ENCODE data around the gene AP4B1. TPM values are rescaled to one million over a fixed set of nuclear protein-coding genes. Genes with fewer than 3 reads are reported as not detected.

Gene AP4B1
- total RNA-seq, 2 experiments from 2014 or later, result 44.1 to 48.0 TPM

GRCh38 chr1:113946678-113947387 is 42.2 kb upstream of the AP4B1 start:
- Mint-ChIP-seq H3K9me3 (no peaks in the 10 kb centered on the region), H3K27ac (peak overlapping the region; percentile 89), H3K27me3 (no peaks in the 10 kb centered on the region), H3K4me3 (peak overlapping the region; percentile 89), H3K36me3 (ENCODE audit: low read depth) (peaks cover 51% of the 10 kb centered on the region), H3K4me1 (ENCODE audit: low read depth) (peaks cover 80% of the 10 kb centered on the region)
- Histone ChIP-seq H3K4me3 (ENCODE audit: low read length) (peak overlapping the region; percentile 24), H3K27me3 (ENCODE audit: control insufficient read depth in 1 of 2, insufficient read depth in 2 of 2, low read length in 2 of 2) (no peaks in the 10 kb centered on the region), H3K4me1 (ENCODE audit: insufficient read depth, low read length) (peaks cover 47% of the 10 kb centered on the region), H3K27ac (ENCODE audit: low read depth in 1 of 2, low read length in 2 of 2) (peak overlapping the region; percentile 66 to 77), H3K9me3 (ENCODE audit: control insufficient read depth in 1 of 2, insufficient read depth in 1 of 2, low read length in 2 of 2) (no peaks in the 10 kb centered on the region), H3K36me3 (ENCODE audit: insufficient read depth, low read length) (peaks cover 10% of the 10 kb centered on the region)
- intact Hi-C loops (cut with DNase I, micrococcal nuclease), result loop anchor here in 1 of 2 experiments (1.0 to 5.0 kb wide), 3 partner anchors 8 to 110 kb away; no protein-coding TSS in a partner anchor
- POLR2A ChIA-PET, result interaction anchor here (0.7 to 10.2 kb wide), 6 partner anchors 9 to 1328 kb away, joined by 3 to 245 read pairs (median 13); partner anchors contain the start of genes AP4B1, DCLRE1B, HIPK1 and RSBN1
- ATAC-seq (ENCODE audit: poor library complexity) (peak; percentile 27), DNase-seq (no peak)
- CTCF ChIA-PET, result interaction anchor here (0.5 to 5.7 kb wide), 9 partner anchors 9 to 874 kb away, joined by 3 to 56 read pairs (median 3); partner anchors contain the start of genes HIPK1 and LRIG2
- TF ChIP-seq, protein P1, sequence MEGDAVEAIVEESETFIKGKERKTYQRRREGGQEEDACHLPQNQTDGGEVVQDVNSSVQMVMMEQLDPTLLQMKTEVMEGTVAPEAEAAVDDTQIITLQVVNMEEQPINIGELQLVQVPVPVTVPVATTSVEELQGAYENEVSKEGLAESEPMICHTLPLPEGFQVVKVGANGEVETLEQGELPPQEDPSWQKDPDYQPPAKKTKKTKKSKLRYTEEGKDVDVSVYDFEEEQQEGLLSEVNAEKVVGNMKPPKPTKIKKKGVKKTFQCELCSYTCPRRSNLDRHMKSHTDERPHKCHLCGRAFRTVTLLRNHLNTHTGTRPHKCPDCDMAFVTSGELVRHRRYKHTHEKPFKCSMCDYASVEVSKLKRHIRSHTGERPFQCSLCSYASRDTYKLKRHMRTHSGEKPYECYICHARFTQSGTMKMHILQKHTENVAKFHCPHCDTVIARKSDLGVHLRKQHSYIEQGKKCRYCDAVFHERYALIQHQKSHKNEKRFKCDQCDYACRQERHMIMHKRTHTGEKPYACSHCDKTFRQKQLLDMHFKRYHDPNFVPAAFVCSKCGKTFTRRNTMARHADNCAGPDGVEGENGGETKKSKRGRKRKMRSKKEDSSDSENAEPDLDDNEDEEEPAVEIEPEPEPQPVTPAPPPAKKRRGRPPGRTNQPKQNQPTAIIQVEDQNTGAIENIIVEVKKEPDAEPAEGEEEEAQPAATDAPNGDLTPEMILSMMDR (IDR thresholded peaks at IDR 0.05), result no peak

GRCh38 chr1:113946112-113946511 is 41.5 kb upstream of the AP4B1 start:
- Histone ChIP-seq H3K27me3 (ENCODE audit: control insufficient read depth in 1 of 2, insufficient read depth in 2 of 2, low read length in 2 of 2) (no peaks in the 10 kb centered on the region), H3K27ac (ENCODE audit: low read depth in 1 of 2, low read length in 2 of 2) (peak overlapping the region; percentile 29 to 77), H3K4me1 (ENCODE audit: insufficient read depth, low read length) (peaks cover 47% of the 10 kb centered on the region), H3K9me3 (ENCODE audit: control insufficient read depth in 1 of 2, insufficient read depth in 1 of 2, low read length in 2 of 2) (no peaks in the 10 kb centered on the region), H3K4me3 (ENCODE audit: low read length) (no peak overlapping the region), H3K36me3 (ENCODE audit: insufficient read depth, low read length) (peaks cover 16% of the 10 kb centered on the region)
- POLR2A ChIA-PET, result interaction anchor here (1.4 to 10.2 kb wide), 6 partner anchors 10 to 134 kb away, joined by 5 to 245 read pairs (median 13); partner anchors contain the start of genes AP4B1, DCLRE1B, HIPK1 and RSBN1
- CTCF ChIA-PET, result interaction anchor here (1.2 to 5.7 kb wide), 6 partner anchors 8 to 47 kb away, joined by 3 to 56 read pairs (median 3); partner anchors contain the start of gene HIPK1
- Mint-ChIP-seq H3K4me1 (ENCODE audit: low read depth) (peaks cover 77% of the 10 kb centered on the region), H3K9me3 (no peaks in the 10 kb centered on the region), H3K27me3 (no peaks in the 10 kb centered on the region), H3K36me3 (ENCODE audit: low read depth) (peaks cover 49% of the 10 kb centered on the region), H3K27ac (peak overlapping the region; percentile 89), H3K4me3 (peak overlapping the region; percentile 89)
- DNase-seq, result peak in 3 of 14 experiments; percentile 27 to 36 (median 30)
- peak; percentile 45 for ATAC-seq (ENCODE audit: poor library complexity)
- TF ChIP-seq, protein P1 (IDR thresholded peaks at IDR 0.05), result no peak
- intact Hi-C loops (cut with DNase I, micrococcal nuclease), result loop anchor here in 1 of 2 experiments (2.0 to 5.0 kb wide), 2 partner anchors 15 to 109 kb away; no protein-coding TSS in a partner anchor

DNA sequence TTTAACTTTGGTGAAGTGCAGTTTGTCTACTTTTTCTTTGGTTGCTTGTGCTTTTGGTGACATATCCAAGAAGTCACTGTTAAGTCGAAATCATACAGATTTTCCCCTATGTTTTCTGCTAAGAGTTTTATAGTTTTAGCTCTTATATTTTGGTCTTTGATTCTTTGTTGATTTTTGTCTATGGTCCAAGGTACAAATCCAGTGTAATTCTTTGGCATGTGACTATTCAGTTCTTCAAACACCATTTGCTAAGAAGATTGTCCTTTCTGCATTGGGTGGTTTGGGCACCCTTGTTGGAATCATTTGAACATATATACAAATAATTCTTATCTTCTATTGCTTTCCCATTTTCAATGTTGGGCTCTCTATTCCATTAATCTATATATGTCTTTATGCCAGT is 40.7 kb upstream of the AP4B1 start:
- Mint-ChIP-seq H3K27ac (peak overlapping the region; percentile 89), H3K4me3 (no peak overlapping the region), H3K36me3 (ENCODE audit: low read depth) (peaks cover 56% of the 10 kb centered on the region), H3K4me1 (ENCODE audit: low read depth) (peaks cover 77% of the 10 kb centered on the region), H3K9me3 (no peaks in the 10 kb centered on the region), H3K27me3 (no peaks in the 10 kb centered on the region)
- Histone ChIP-seq H3K36me3 (ENCODE audit: insufficient read depth, low read length) (peaks cover 22% of the 10 kb centered on the region), H3K27ac (ENCODE audit: low read depth in 1 of 2, low read length in 2 of 2) (peak overlapping the region in 1 of 2 donors; percentile 29), H3K4me1 (ENCODE audit: insufficient read depth, low read length) (peaks cover 51% of the 10 kb centered on the region), H3K4me3 (ENCODE audit: low read length) (no peak overlapping the region), H3K9me3 (ENCODE audit: control insufficient read depth in 1 of 2, insufficient read depth in 1 of 2, low read length in 2 of 2) (no peaks in the 10 kb centered on the region), H3K27me3 (ENCODE audit: control insufficient read depth in 1 of 2, insufficient read depth in 2 of 2, low read length in 2 of 2) (no peaks in the 10 kb centered on the region)
- ChIA-PET CTCF (interaction anchor here (1.3 to 5.7 kb wide), 3 partner anchors 7 to 46 kb away, joined by 3 to 56 read pairs (median 4); partner anchors contain the start of gene HIPK1), POLR2A (interaction anchor here (1.4 to 10.2 kb wide), 3 partner anchors 13 to 134 kb away, joined by 5 to 245 read pairs (median 15); partner anchors contain the start of genes AP4B1, HIPK1 and RSBN1)
- TF ChIP-seq, protein P1 (IDR thresholded peaks at IDR 0.05), result no peak
- DNase-seq (no peak), ATAC-seq (ENCODE audit: poor library complexity) (no peak)
- intact Hi-C loops (cut with DNase I, micrococcal nuclease), result loop anchor here in 1 of 2 experiments (5.0 kb wide), 1 partner anchor 108 kb away; no protein-coding TSS in a partner anchor
